ENCODE results near the gene FOXA1.

DNA sequence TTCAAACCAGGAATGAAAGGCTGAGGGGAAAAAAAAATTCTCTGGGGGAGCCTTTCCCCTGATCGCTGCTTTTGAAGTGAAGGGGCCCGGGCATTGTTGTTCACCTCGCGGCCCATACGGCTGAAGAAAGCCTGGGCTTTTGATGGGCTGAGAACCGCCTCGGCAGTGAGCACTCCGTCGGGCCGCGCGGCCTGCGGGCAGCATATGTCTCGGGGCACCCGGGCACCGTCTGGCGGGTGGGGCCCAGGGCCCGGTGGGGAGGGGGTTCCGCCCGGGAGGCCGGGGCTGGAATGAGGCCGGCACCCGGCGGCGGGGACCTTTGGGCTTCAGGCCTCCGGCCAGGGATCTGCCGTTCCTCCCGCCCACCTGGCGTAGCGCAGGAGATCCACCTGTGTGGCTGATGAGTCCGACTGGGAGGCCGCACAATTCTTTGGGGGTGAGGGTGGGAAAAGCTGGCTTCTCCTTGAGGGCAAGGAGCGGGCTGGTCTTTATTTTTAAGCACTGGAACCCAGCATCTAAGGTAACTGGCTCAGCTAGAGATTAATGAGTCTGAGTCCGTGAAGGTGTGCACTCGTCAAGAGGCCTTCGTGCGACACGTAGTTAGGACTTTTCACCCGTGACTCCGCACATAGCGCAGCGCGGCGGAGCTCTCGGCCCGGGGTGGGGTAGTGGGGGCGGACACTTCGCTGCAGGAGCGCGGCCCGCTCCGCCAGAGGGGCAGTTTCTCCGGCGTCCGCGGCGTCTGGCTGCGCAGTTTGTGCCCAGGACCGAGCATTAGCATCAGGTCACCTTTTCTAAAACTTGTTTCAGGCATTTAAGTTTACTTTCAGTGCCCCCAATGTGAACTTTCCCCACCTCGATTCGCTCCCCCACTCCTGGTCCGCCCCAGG is 10.6 kb downstream of the FOXA1 start:
- TF ChIP-seq, protein P1, sequence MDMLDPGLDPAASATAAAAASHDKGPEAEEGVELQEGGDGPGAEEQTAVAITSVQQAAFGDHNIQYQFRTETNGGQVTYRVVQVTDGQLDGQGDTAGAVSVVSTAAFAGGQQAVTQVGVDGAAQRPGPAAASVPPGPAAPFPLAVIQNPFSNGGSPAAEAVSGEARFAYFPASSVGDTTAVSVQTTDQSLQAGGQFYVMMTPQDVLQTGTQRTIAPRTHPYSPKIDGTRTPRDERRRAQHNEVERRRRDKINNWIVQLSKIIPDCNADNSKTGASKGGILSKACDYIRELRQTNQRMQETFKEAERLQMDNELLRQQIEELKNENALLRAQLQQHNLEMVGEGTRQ (IDR thresholded peaks at IDR 0.05; ENCODE audit: low read depth, low read length): no peak
- TF ChIP-seq, protein P2, sequence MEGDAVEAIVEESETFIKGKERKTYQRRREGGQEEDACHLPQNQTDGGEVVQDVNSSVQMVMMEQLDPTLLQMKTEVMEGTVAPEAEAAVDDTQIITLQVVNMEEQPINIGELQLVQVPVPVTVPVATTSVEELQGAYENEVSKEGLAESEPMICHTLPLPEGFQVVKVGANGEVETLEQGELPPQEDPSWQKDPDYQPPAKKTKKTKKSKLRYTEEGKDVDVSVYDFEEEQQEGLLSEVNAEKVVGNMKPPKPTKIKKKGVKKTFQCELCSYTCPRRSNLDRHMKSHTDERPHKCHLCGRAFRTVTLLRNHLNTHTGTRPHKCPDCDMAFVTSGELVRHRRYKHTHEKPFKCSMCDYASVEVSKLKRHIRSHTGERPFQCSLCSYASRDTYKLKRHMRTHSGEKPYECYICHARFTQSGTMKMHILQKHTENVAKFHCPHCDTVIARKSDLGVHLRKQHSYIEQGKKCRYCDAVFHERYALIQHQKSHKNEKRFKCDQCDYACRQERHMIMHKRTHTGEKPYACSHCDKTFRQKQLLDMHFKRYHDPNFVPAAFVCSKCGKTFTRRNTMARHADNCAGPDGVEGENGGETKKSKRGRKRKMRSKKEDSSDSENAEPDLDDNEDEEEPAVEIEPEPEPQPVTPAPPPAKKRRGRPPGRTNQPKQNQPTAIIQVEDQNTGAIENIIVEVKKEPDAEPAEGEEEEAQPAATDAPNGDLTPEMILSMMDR (conservative IDR thresholded peaks at IDR 0.05; ENCODE audit: low read depth, low read length): no peak
- TF ChIP-seq CHD1 (IDR thresholded peaks at IDR 0.05; ENCODE audit: low read depth, low read length) (no peak), SMC3 (IDR thresholded peaks at IDR 0.05; ENCODE audit: low read depth, low read length) (no peak), POLR2A (IDR thresholded peaks at IDR 0.05; ENCODE audit: low read depth, low read length) (no peak), CEBPB (IDR thresholded peaks at IDR 0.05; ENCODE audit: low read depth, low read length) (no peak), MAZ (IDR thresholded peaks at IDR 0.05; ENCODE audit: borderline replicate concordance, low read depth, low read length) (no peak), RAD21 (IDR thresholded peaks at IDR 0.05; ENCODE audit: low read length) (no peak), RFX5 (IDR thresholded peaks at IDR 0.05; ENCODE audit: low read depth, low read length) (no peak), BHLHE40 (IDR thresholded peaks at IDR 0.05; ENCODE audit: low read depth, low read length) (no peak), RCOR1 (IDR thresholded peaks at IDR 0.05; ENCODE audit: insufficient replicate concordance, low read length) (no peak), MXI1 (IDR thresholded peaks at IDR 0.05; ENCODE audit: borderline replicate concordance, low read depth, low read length) (no peak)
- TF ChIP-seq, protein P3, sequence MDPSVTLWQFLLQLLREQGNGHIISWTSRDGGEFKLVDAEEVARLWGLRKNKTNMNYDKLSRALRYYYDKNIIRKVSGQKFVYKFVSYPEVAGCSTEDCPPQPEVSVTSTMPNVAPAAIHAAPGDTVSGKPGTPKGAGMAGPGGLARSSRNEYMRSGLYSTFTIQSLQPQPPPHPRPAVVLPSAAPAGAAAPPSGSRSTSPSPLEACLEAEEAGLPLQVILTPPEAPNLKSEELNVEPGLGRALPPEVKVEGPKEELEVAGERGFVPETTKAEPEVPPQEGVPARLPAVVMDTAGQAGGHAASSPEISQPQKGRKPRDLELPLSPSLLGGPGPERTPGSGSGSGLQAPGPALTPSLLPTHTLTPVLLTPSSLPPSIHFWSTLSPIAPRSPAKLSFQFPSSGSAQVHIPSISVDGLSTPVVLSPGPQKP (IDR thresholded peaks at IDR 0.05; ENCODE audit: borderline replicate concordance, low read depth, low read length): no peak
